ENCODE results near the gene RFT1.
"Not testable (repeated sequence)": the region's sequence is repeated elsewhere in the genome, so short reads cannot be mapped to it uniquely, and the experiment has no call there.

RFT1 gene

DNA sequence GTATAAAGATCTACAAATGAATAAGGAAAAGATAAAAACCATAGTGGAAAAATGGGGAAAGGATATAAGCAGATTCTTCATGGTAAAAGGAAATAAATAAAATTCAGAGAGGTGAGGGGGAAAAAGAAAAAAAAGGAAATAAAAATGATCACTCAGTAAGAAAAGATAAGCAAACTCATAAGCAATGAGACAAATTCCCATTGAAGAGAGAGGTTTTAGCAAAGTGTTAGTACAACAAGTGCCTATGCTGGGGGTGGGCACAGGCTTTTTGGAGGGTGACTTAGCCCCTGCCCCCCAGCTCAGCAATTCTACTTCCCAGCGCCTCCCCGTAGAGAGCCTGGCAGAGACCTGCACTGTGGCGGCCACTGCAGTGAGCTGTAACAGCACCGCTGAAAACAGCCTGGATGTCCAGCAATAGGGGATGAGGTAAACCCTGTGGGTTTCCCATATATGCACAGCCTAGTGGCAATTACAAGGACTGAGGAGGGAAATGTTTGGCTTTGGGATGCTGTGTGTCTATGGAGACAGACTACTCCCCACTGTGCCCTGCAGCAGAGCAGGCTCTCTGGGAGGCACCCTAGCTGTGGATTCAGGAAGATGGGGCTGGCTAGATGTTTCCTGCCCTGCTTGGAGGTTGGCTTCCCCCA is 60.7 kb downstream of the RFT1 start:
- DNase-seq (ENCODE audit: low read depth in 2 of 2): no peak

DNA sequence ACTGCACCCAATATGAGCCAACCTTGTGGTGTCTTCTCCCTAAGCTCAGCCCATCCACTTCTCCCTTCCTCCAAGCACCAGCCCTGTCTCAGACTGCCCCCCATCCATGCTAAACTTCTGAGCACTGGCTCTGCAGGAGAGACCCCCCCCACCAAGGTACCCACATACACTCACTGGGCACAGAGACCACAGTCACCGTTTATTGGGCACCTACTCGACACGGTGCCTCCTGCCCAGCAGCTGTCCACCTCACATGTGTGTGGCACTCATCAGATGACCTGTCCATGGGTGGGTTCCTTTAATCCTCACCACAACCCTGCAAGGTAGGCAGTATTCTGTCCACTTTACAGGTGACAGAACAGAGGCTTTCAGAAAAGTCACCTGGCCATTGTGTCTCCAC is 62.1 kb downstream of the RFT1 start:
- no peak for DNase-seq (ENCODE audit: low read depth in 2 of 2)

DNA sequence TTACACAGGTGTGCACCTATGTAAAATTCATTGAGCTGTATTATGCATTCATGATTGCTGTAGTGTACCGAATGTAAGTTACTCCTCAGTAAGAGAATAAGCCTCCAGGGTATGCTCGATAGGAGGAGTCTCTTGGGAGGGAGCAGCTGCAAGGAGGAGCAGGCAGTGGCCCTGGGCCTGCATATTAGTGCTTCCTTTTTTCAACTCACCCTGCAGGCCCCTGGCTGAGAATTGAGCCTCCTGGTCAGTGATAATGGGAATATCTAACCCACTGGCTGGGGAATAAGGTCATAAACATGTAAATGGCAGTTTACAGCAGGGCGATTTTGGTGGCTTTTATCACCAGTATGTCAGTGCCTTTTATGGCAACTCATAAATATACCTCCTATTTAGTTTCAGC is 62.7 kb downstream of the RFT1 start:
- DNase-seq (ENCODE audit: low read depth in 2 of 2): no peak

DNA sequence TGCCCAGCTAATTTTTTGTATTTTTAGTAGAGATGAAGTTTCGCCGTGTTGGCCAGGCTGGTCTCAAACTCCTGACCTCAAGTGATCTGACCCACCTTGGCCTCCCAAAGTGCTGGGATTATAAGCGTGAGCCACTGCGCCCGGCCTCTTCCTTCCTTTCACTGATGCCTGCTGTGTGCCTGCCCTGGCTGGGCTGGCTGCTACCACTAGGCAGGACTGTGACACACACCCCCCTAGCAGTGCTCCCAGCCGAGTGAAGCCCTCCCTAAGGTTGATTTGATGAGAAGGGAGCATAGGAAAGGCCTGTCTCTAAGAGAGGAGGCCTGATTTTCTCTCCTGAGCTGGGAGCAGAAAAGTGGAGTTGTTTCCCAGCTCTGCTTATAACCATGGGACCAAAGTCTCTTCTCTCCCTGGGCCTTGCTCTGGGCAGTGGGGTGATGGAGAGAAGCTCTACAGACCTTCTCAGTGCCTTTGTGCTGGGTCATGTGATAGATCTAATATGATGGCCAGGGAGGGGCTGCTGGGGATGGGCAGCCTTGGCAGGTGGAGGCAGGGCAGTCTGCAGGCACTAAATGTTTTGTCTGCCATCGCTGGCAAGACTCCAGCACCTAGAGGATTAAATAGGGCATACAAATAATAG is 64.3 kb downstream of the RFT1 start:
- no peak for DNase-seq (ENCODE audit: low read depth in 2 of 2)

DNA sequence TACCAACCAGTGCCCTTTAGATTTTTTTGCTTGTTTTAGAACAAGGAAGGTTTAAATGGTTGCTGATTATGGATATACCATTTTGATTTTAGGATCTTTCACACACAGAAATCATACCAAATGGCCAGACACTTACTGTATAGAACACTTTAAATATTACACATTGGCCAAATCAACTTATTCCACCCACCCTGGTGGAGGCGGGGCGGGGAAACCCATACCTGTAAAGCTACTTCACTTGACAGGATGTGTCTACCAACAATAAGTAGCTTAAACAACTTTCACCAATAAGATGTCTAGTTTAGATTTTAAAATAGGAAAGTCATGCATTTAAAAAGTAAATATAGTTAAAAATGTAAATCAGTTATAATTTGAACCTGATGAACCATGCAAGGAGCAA is 67.3 kb downstream of the RFT1 start:
- DNase-seq (ENCODE audit: low read depth in 2 of 2): no peak

DNA sequence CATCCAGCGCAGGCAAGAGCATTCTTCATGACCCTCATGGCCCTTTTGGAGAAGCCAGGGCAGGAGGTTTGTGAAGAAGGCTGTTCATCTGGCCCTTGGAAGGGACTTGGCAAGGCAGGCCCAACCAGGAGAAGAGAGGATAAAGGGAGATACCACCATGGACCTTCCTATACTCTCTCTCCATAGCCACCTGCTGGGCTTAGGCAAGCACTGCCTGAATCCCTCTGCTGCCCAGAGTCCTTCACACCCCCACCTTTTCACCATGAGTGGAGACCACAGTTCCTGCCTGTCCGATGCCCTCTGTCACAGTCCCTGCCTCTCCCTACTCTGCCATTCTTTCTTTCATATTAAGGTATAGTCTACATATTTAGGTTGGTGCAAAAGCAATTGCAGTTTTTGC is 73.8 kb downstream of the RFT1 start:
- no peak for DNase-seq (ENCODE audit: low read depth in 2 of 2)

DNA sequence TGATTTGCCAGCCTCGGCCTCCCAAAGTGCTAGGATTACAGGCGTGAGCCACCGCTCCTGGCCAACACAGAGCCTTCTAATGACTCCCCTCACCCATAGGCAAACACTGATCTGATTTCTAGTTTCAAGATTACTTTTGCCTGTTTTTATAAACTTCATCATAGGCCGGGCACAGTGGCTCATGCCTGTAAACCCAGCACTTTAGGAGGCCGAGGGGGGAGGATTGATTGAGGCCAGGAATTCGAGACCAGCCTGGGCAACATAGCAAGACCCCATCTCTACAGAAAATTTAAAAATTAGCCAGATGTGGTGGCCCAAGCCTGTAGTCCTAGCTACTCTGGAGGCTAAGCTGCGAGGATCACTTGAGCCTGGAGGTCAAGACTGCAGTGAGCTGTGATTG is 76.0 kb downstream of the RFT1 start:
- DNase-seq (ENCODE audit: low read depth in 2 of 2): not testable (repeated sequence)

DNA sequence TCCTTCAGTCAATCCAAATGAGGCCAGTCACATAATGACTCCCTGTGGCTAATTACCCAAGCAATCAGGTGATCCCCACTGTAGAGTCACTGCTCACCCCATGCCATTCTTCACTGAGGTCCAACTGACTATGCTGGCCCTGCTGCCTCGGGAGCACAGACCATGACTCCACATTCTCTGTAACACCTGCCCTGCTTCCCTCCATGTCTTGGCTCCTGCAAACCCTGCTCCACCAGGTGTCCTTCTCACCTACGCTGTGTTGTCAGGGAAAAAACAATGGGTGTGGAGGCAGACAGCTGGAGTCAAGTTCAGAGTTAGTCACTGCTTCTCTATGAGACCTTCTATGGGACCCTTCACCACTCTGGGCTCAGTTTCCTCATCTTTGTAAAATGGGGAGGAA is 78.3 kb downstream of the RFT1 start:
- DNase-seq (ENCODE audit: low read depth in 2 of 2): no peak

DNA sequence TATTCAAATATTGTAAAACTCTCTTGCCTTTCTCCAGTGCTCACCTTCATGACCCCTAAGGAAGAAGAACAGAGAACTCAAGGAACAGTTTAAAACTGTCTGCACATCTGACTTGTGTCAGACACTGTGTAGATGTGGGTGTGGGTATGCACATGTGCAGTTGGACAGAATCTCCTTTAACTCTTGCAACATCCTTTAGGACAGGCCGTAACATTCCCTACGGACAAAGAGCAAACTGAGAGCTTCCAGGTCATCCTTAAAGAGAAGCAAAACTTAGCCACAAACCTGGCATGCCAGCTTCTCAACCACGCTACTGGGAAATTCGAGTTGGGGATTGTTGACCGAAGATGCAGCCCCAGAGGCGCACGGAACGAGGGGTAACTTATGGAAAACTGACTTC is 80.2 kb downstream of the RFT1 start:
- DNase-seq (ENCODE audit: low read depth in 2 of 2): no peak

DNA sequence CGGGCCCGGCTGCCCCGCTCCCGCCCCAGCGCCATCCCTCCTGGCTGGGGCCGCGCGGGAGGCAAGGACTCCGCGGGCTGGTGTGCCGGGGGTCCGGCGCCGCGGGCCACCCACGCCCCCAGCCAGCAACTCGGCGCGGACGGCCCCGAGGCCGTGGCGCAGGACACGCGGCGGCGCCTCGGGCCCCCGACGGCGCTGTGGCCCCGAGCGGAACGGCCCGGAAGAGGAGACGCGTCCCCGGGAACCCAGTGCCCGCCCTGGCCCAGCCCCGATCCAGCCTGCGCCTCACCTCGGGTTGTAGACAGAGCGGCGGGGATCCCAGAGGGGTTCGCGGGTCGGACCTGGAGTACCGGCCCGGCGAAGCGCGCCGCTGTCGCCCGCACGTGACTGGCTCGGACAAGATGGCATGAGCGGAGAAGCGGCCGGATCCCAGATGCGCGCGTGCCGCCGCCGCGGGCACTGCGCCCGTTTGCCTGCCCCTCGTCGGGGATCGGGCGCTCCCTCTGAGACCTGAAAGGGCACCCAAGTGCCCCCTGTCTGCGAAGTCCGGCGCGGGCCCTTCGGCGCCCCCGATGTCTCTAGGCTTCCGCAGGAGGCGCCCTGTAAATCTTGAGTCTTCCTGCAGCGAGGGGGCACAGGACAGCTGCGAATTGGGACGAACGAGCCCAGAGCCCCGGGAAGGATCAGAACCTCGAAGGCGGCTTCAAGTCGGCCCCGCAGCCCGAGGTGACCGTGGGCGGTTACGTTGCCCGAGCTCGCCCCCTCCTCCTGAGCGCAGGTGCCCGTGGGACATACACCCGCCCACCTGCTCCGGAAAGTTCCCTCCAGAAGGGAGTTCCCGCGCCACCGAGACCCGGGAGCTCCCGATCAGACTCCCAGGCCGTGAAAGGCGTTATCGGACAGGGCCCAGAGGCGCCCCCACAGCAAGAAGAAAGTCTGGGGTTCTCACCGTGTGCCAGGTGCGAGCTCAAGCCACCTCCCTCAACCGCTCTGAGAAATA is 83.8 kb downstream of the RFT1 start:
- DNase-seq (ENCODE audit: low read depth in 2 of 2): peak; percentile 47 to 49

DNA sequence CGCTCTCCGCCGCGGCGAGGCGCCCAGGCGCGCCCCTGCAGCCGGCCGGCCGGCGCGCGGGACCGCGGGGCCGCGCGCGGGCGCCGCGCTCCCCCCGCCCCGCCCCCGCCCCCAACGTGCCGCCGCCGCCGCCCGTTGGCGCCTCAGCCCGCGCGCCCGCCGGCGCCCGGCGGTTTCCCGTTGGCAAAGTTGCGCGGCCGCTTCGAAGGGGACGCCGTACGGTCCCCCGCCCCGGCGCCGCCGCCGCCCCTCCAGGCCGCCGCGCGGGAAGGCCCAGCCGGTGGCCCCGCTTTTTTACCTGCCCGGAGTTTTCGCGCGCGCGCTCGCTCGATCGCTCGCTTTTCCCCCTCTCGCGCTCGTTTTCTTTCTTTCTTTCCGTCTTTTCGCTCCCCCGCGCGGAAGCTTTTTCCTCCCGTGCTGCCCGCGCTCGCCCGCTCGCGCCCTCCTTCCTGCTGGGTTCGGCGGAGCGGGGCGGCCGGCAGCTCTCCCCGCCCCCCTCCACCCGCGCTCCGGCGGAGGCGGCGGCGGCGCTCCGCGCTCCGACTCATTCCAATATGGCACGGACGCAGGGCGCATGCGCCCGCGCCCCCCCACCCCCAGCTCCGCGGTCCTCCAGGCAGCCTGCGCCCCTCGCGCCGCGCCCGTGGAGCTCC is 84.6 kb downstream of the RFT1 start, which contains the start of gene SFMBT1:
SFMBT1 (minus strand) TSS at position 556 of the 653 bp plus-strand sequence. CDS start 76,945 bp downstream, outside the sequence.
- DNase-seq (ENCODE audit: low read depth in 2 of 2): peak; percentile 45 to 59

DNA sequence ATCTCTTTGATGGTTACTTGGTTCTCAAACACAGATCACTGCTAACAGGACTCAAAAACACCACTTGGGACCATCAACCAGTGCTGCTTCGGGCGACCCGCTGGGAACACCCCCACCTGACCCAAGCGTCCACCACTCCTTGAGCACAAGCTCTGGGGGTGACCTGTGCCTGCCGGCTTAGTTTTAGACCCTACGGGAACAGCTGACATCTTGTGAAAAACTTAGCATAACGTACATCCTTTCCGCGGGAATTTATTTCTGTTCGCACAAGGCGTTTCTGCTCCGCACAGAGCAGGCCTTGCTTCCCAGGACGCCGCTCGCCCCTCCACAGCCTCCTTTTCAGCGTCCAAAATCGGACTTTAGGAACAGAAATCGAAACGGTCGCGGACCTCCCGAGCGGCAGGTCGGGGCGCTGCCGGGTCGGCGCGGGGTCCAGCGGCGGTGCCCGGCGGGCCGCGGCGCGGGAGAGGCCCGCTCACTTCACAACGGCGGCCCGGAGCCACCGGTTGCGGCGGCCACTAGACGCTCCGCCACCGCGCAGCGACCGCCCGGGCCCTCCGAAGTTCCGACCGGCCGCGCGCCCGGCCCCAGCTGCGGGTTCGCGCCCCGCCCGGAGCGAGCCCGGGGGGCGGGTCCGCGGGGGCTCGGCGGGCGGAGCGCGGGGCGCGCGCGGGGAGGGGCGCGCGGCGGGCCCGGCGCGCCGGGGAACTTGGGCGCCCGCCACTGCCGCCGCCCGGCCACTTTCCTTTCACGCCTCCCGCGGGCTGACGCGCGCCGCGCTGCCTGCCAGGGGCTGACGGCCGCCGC is 85.3 kb downstream of the RFT1 start:
- peak; percentile 32 to 49 for DNase-seq (ENCODE audit: low read depth in 2 of 2)

DNA sequence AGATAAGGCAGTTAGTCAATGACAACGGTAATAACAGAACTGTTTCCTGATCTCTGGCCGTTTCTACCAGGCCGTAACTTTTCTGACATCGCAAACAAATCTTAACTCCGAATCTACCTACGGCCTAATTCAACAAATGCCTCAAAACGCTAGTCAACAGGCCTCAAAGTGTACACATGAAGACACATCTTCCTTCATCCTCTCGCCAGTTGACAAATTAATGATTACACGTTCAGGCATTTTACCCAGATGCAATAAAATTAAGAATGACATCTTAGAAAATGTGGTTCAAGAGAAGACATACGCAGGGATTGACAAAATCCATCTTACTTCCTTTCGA is 85.9 kb downstream of the RFT1 start:
- no peak for DNase-seq (ENCODE audit: low read depth in 2 of 2)

DNA sequence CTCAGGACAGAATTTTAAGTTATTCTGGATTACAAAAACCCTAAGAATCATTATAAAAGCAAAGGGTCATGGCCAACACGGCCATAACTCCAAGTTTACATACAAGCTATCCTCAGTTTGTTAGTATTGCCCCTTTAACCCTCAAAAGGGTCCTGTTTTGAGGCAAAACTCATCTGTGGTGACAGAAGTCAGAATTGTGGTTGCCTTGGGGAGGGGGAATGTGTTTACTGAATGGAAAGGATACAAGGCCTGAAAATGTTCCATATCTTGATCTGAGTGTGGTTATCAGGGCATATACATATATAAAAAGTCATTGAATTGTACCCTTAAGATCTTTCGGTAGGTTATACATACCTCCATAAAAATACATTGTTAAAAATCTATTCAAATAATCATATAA is 86.5 kb downstream of the RFT1 start:
- DNase-seq (ENCODE audit: low read depth in 2 of 2): no peak

DNA sequence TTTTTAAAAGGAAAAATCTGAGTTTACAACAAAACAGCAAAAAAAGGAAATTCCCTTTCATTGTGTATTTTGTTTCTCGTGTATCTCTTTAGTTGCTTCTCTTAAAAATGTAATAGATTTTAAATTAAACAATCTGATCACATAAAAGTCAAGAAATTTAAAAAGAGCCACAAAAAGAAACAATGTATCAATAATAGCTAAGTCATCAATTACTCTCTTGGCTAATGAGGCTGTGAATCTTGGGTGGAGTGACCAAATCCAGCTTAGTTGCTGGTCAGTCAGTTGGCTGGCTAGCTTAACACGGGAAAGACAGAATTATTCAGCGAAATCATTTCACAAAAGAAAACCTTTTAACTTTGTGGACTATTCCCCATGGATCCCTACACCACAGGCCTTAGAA is 87.6 kb downstream of the RFT1 start:
- DNase-seq (ENCODE audit: low read depth in 2 of 2): no peak

DNA sequence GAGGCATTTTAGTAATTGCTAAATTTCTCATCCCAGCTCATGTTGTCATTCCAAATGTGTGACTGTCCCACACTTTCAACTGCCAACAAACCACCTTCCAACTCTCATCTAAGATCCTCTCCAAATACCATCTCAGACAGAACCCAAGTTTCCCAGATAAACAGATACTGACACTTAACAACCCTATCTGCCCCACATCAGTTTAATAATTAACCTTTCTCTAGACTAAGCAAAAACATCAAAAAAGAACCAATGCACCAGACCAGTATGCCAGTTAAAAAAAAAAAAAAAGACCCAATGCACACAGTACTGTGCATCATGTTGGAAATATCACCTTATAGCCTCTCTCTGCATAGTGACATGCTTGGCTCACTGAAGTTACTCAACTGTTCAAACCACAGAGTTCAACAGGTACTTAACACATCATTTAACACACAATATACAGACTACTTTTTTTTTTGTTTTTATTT is 89.8 kb downstream of the RFT1 start:
- DNase-seq (ENCODE audit: low read depth in 2 of 2): no peak

DNA sequence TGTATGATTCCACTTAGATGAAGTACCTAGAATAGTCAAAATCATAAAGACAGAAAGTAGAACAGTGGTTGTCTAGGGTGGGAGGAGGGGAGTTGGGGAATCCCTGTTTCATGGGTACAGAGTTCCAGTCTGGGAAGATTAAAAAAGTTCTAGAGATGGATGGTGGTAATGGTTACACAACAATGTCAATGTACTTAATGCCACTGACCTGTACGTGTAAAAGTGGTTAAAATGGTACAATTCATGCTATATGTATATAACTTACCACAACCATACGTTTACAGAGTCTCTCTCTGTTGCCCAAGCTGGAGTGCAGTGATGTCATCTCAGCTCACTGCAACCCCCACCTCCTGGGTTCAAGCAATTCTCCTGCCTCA is 90.9 kb downstream of the RFT1 start:
- DNase-seq (ENCODE audit: low read depth in 2 of 2): no peak

DNA sequence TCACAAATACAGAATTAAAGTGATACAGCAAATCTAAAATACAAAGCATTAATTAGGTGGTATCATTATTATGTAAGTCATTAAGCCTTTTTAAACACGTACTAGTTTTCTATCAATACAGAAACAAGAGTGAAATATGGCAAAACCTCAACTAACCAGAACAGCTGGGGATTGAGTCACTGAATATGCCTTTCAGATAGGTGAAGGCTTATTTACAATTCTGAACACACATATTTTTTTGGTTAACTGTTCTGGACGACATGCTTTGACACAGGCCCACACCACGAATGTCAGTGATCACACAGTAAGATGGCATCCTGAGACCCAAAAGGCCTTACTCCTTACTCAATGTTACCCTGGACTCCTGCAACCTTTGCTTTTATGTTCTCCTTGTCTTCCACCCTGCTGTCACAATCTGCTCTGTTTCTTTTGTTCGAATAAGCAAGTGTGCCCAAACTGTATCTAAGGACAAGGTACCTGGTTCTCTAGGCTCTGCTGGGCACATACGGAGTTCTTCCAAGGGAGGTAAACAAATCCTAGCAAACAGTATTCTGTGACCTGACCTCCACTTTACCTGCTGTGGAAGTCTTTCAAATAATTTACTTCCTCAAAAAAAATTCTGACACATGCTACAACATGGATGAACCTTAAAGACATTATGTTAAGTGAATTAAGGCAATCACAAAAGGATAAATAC is 91.4 kb downstream of the RFT1 start:
- no peak for DNase-seq (ENCODE audit: low read depth in 2 of 2)
